PC-9 (cell line): Measurements from ENCODE around the gene ABHD4. TPM values are rescaled to one million over a fixed set of nuclear protein-coding genes. Genes with fewer than 3 reads are reported as not detected.

ENCODE experiments used
- BruUV-seq: library from RNA; stranded (reverse); fragments of 400-500 nt; replicated peaks from 2 replicates; lab custom pipeline; 2021; lab: Mats Ljungman, UMichigan
- CTCF ChIA-PET: fragments of 300-600 bp; sonication (Branson Sonifier 250); formaldehyde crosslinking; loops from one replicate; lab custom pipeline; 2022; ENCODE audit warnings: antibody characterized with exemption; lab: Charles Lee
- POLR2A ChIA-PET: fragments of 300-600 bp; sonication (Branson Sonifier 250); formaldehyde crosslinking; loops from one replicate; lab custom pipeline; 2022; ENCODE audit warnings: antibody characterized with exemption; ENCODE audit not compliant: unreplicated experiment; lab: Charles Lee
- DNase-seq, 2 experiments: peaks; one replicate each; pipeline versions ENCODE4 v3.0.0 to v3.0.0-alpha.2; 2015 to 2022; ENCODE audit warnings: mixed read lengths in 1 of 2
- H2AFZ ChIP-seq: fragments of 200-600 bp; sonication (generic); 2 replicates; pipeline ENCODE4 v1.8.1; 2017; ENCODE audit warnings: antibody characterized with exemption
- H3F3A ChIP-seq: fragments of 200-600 bp; sonication (generic); 2 replicates; pipeline ENCODE4 v1.8.1; 2017; ENCODE audit warnings: antibody characterized with exemption, mild to moderate bottlenecking, low read depth; ENCODE audit not compliant: insufficient read depth
- H3K27ac ChIP-seq: fragments of 200-600 bp; sonication (generic); 2 replicates; pipeline ENCODE4 v1.6.1; 2016; ENCODE audit warnings: mixed run types
- H3K27me3 ChIP-seq: fragments of 200-600 bp; sonication (generic); 2 replicates; pipeline ENCODE4 v1.6.1; 2016; ENCODE audit warnings: low read depth, mixed run types; ENCODE audit not compliant: insufficient read depth
- H3K36me3 ChIP-seq: fragments of 200-600 bp; sonication (generic); 2 replicates; pipeline ENCODE4 v1.6.1; 2016; ENCODE audit warnings: low read depth, mixed run types
- H3K4me1 ChIP-seq: fragments of 200-600 bp; sonication (generic); replicated peaks from 2 replicates; pipeline ENCODE4 v1.6.1; 2016; ENCODE audit warnings: mixed run types; ENCODE audit not compliant: insufficient read depth
- H3K4me2 ChIP-seq: fragments of 200-600 bp; sonication (generic); 2 replicates; pipeline ENCODE4 v1.6.1; 2017; ENCODE audit warnings: mixed run types
- H3K4me3 ChIP-seq: fragments of 200-600 bp; sonication (generic); 2 replicates; pipeline ENCODE4 v1.6.1; 2016; ENCODE audit warnings: mixed run types
- H3K79me2 ChIP-seq: fragments of 200-600 bp; sonication (generic); 2 replicates; pipeline ENCODE4 v1.6.1; 2017; ENCODE audit warnings: low read depth, mixed run types
- H3K9me2 ChIP-seq: fragments of 200-600 bp; sonication (generic); 2 replicates; pipeline ENCODE4 v1.8.1; 2017; ENCODE audit warnings: mild to moderate bottlenecking; ENCODE audit not compliant: insufficient read depth
- H3K9me3 ChIP-seq: fragments of 200-600 bp; sonication (generic); 2 replicates; pipeline ENCODE4 v1.8.1; 2016; ENCODE audit warnings: low read depth; ENCODE audit not compliant: insufficient read depth
- H4K20me1 ChIP-seq: fragments of 200-600 bp; sonication (generic); 2 replicates; pipeline ENCODE4 v1.8.1; 2017; ENCODE audit not compliant: insufficient read depth
- EZH2 ChIP-seq: fragments of 200-600 bp; sonication (generic); IDR thresholded peaks from 2 replicates; pipeline ENCODE4 v1.8.0; 2017; ENCODE audit warnings: antibody characterized with exemption, low read depth
- intact Hi-C: fragments of 100-400 bp; cut with micrococcal nuclease; formaldehyde crosslinking; loops from one replicate; pipeline ENCODE4 v1.10.0; 2022; ENCODE audit not compliant: unreplicated experiment
- total RNA-seq: library from RNA; stranded (reverse); gene quantifications from 2 replicates; pipeline ENCODE4 v1.2.3, GENCODE V29; 2021
- TF ChIP-seq, protein P1 (sequence below): fragments of 200-600 bp; sonication (generic); conservative IDR thresholded peaks from 2 replicates; pipeline ENCODE4 v1.6.1; 2017; ENCODE audit warnings: mixed run types, antibody characterized with exemption, mild to moderate bottlenecking, moderate library complexity

Gene ABHD4
- total RNA-seq, 1 experiment from 2014 or later: 83.2 TPM

GRCh38 chr14:22602862-22603261 lies 4.8 kb downstream of the ABHD4 start:
- ChIA-PET CTCF (no interaction called here), POLR2A (no interaction called here)
- H3F3A ChIP-seq: peaks cover 43% of the 10 kb centered on the region
- TF ChIP-seq EZH2: no peak
- TF ChIP-seq, protein P1, sequence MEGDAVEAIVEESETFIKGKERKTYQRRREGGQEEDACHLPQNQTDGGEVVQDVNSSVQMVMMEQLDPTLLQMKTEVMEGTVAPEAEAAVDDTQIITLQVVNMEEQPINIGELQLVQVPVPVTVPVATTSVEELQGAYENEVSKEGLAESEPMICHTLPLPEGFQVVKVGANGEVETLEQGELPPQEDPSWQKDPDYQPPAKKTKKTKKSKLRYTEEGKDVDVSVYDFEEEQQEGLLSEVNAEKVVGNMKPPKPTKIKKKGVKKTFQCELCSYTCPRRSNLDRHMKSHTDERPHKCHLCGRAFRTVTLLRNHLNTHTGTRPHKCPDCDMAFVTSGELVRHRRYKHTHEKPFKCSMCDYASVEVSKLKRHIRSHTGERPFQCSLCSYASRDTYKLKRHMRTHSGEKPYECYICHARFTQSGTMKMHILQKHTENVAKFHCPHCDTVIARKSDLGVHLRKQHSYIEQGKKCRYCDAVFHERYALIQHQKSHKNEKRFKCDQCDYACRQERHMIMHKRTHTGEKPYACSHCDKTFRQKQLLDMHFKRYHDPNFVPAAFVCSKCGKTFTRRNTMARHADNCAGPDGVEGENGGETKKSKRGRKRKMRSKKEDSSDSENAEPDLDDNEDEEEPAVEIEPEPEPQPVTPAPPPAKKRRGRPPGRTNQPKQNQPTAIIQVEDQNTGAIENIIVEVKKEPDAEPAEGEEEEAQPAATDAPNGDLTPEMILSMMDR: no peak
- peak in 1 of 2 experiments; percentile 88 for DNase-seq
- H3K79me2 ChIP-seq: peaks cover 47% of the 10 kb centered on the region
- H3K27ac ChIP-seq: peak overlapping the region; percentile 93
- no peak overlapping the region for H2AFZ ChIP-seq
- intact Hi-C loops: no loop called here
- H3K9me3 ChIP-seq: no peaks in the 10 kb centered on the region
- no peaks in the 10 kb centered on the region for H3K27me3 ChIP-seq
- no peaks in the 10 kb centered on the region for H3K9me2 ChIP-seq
- no peaks in the 10 kb centered on the region for H4K20me1 ChIP-seq
- peaks cover 71% of the 10 kb centered on the region for H3K4me1 ChIP-seq
- BruUV-seq: no TSS peak
- H3K36me3 ChIP-seq: peaks cover 59% of the 10 kb centered on the region
- peak overlapping the region; percentile 100 for H3K4me2 ChIP-seq
- H3K4me3 ChIP-seq: 0 out of 2 replicates have a peak overlapping the region, but pooled peaks have one; percentile 25

DNA sequence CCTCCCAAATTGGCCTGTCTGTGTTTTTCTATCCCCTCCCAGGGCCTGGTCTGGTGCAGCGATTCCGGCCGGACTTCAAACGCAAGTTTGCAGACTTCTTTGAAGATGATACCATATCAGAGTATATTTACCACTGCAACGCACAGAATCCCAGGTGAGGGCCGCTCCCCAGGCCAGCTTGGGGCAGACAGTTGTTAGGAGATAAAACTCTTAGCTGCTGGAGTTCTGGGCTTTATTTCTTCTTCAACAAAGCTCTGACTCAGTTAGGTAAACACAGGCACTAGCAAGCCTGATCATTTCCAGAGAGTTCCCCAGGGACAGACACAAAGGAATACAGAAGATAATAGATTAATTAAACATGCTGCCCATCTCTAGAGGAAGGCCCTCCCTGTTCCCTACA lies 8.3 kb downstream of the ABHD4 start:
- ChIA-PET POLR2A (interaction anchor here (0.6 kb wide), 1 partner anchor 289 kb away, joined by 4 read pairs; no protein-coding TSS in a partner anchor), CTCF (no interaction called here)
- no peaks in the 10 kb centered on the region for H3K9me3 ChIP-seq
- H3K27me3 ChIP-seq: no peaks in the 10 kb centered on the region
- H3F3A ChIP-seq: peaks cover 18% of the 10 kb centered on the region
- intact Hi-C loops: no loop called here
- H4K20me1 ChIP-seq: no peaks in the 10 kb centered on the region
- H3K79me2 ChIP-seq: peaks cover 16% of the 10 kb centered on the region
- H3K4me2 ChIP-seq: no peak overlapping the region
- peak overlapping the region; percentile 4 for H3K27ac ChIP-seq
- H2AFZ ChIP-seq: no peak overlapping the region
- BruUV-seq: no TSS peak
- no peaks in the 10 kb centered on the region for H3K9me2 ChIP-seq
- H3K36me3 ChIP-seq: peaks cover 56% of the 10 kb centered on the region
- no peak overlapping the region for H3K4me3 ChIP-seq
- no peak for DNase-seq
- TF ChIP-seq EZH2: no peak
- TF ChIP-seq, protein P1: no peak
- peaks cover 49% of the 10 kb centered on the region for H3K4me1 ChIP-seq

- intact Hi-C loops: no loop called here
- H2AFZ ChIP-seq: no peak overlapping the region
- CTCF ChIA-PET: no interaction called here
- peaks cover 10% of the 10 kb centered on the region for H3F3A ChIP-seq
- BruUV-seq: no TSS peak
- H3K27me3 ChIP-seq: no peaks in the 10 kb centered on the region
- POLR2A ChIA-PET: interaction anchor here (0.6 kb wide), 1 partner anchor 209 kb away, joined by 4 read pairs; no protein-coding TSS in a partner anchor
- no peak overlapping the region for H3K4me3 ChIP-seq
- peaks cover 46% of the 10 kb centered on the region for H3K36me3 ChIP-seq
- peaks cover 12% of the 10 kb centered on the region for H3K79me2 ChIP-seq
- no peak overlapping the region for H3K27ac ChIP-seq
- no peak for DNase-seq
- no peak overlapping the region for H3K4me2 ChIP-seq
- peaks cover 43% of the 10 kb centered on the region for H3K4me1 ChIP-seq
- no peaks in the 10 kb centered on the region for H4K20me1 ChIP-seq
- no peaks in the 10 kb centered on the region for H3K9me3 ChIP-seq
- no peaks in the 10 kb centered on the region for H3K9me2 ChIP-seq
- TF ChIP-seq EZH2: no peak
- TF ChIP-seq, protein P1: no peak
Observed at GRCh38 chr14:22607291-22607690, 9.2 kb downstream of the ABHD4 start.
